HCT116 (cell line): Measurements from ENCODE around the gene SAPCD2.

Source experiments
- CEBPB ChIP-seq: IDR thresholded peaks from 2 replicates; pipeline ENCODE4 v1.6.1; 2012; ENCODE audit warnings: low read depth
- EGR1 ChIP-seq: IDR thresholded peaks from 2 replicates; pipeline ENCODE4 v1.6.1; 2012; ENCODE audit warnings: low read depth
- EZH2phosphoT487 ChIP-seq: fragments of 200-600 bp; IDR thresholded peaks from 2 replicates; pipeline ENCODE4 v1.6.1; 2018; ENCODE audit warnings: antibody characterized with exemption, borderline replicate concordance
- POLR2AphosphoS5 ChIP-seq: IDR thresholded peaks from 2 replicates; pipeline ENCODE4 v1.6.1; 2011; ENCODE audit warnings: mild to moderate bottlenecking, low read depth, low read length, moderate library complexity
- RAD21 ChIP-seq: IDR thresholded peaks from 2 replicates; pipeline ENCODE4 v1.6.1; 2012; ENCODE audit warnings: low read depth, mild to moderate bottlenecking
- SIN3A ChIP-seq: IDR thresholded peaks from 2 replicates; pipeline ENCODE4 v1.6.1; 2012; ENCODE audit warnings: low read depth
- SP1 ChIP-seq: IDR thresholded peaks from 2 replicates; pipeline ENCODE4 v1.6.1; 2012; ENCODE audit warnings: low read depth
- SRF ChIP-seq: IDR thresholded peaks from 2 replicates; pipeline ENCODE4 v1.6.1; 2012; ENCODE audit warnings: low read depth
- TCF7L2 ChIP-seq: IDR thresholded peaks from 2 replicates; pipeline ENCODE4 v1.7.0; 2011; ENCODE audit warnings: borderline replicate concordance, inconsistent platforms; ENCODE audit not compliant: insufficient read depth, insufficient read length; ENCODE audit errors: extremely low read depth
- TF ChIP-seq, protein P1 (sequence below), 3 experiments: fragments of 200-600 bp in 1 of 3; sonication (generic) in 1 of 3; IDR thresholded peaks in 2 of 3; conservative IDR thresholded peaks in 1 of 3; 2 replicates each; pipeline ENCODE4 v1.5.1; 2012 to 2017; ENCODE audit warnings: low read depth in 2 of 3, low read length in 2 of 3, antibody characterized with exemption in 1 of 3, borderline replicate concordance in 1 of 3, control low read depth in 1 of 3, mild to moderate bottlenecking in 1 of 3, mixed read lengths in 1 of 3, mixed run types in 1 of 3, moderate library complexity in 1 of 3; ENCODE audit not compliant: insufficient read depth in 1 of 3

DNA sequence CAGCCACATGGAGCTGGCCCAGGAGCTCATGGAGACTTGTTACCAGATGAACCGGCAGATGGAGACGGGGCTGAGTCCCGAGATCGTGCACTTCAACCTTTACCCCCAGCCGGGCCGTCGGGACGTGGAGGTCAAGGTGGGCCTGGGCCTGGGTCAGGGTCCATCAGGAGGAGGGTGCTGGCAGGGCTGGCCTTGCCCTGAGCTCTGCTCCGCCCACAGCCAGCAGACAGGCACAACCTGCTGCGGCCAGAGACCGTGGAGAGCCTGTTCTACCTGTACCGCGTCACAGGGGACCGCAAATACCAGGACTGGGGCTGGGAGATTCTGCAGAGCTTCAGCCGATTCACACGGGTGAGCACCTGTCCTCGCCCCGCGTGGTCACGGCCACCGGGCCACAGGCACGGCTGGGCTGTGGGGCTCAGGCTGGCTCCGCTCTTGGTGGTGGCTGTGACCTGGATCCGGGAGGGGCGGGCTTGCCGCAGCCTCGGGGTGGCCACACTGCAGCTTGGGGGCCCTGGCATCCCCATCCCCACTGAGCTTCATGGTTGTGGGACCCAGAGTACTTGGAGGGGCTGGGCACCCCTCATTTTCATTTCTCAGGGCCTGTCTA is 37.1 kb upstream of the SAPCD2 start:
- TF ChIP-seq TCF7L2 (no peak), SRF (no peak), SP1 (no peak), RAD21 (no peak), POLR2AphosphoS5 (no peak), SIN3A (no peak), EZH2phosphoT487 (no peak), EGR1 (no peak), CEBPB (no peak)
- TF ChIP-seq, protein P1, sequence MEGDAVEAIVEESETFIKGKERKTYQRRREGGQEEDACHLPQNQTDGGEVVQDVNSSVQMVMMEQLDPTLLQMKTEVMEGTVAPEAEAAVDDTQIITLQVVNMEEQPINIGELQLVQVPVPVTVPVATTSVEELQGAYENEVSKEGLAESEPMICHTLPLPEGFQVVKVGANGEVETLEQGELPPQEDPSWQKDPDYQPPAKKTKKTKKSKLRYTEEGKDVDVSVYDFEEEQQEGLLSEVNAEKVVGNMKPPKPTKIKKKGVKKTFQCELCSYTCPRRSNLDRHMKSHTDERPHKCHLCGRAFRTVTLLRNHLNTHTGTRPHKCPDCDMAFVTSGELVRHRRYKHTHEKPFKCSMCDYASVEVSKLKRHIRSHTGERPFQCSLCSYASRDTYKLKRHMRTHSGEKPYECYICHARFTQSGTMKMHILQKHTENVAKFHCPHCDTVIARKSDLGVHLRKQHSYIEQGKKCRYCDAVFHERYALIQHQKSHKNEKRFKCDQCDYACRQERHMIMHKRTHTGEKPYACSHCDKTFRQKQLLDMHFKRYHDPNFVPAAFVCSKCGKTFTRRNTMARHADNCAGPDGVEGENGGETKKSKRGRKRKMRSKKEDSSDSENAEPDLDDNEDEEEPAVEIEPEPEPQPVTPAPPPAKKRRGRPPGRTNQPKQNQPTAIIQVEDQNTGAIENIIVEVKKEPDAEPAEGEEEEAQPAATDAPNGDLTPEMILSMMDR (IDR thresholded peaks at IDR 0.05 in 2 of 3, conservative IDR thresholded peaks at IDR 0.05 in 1 of 3; ENCODE audit: borderline replicate concordance in 1 of 3, insufficient read depth in 1 of 3, low read depth in 2 of 3, low read length in 2 of 3) = no peak
